Right atrium auricular region (tissue), 2 donors: ENCODE measurements around the gene ATXN10. TPM values are rescaled to one million over a fixed set of nuclear protein-coding genes. Genes with fewer than 3 reads are reported as not detected.

ENCODE experiments used
- DNase-seq: peaks from one replicate; pipeline ENCODE4 v3.0.0-alpha.2; 2019; ENCODE audit warnings: low spot score
- H3K27ac ChIP-seq, 2 donors: fragments of 200-600 bp; sonication (generic); 1 replicate in 1 of 2; 2 replicates in 1 of 2; pipeline ENCODE4 v1.5.1; 2016 to 2019
- H3K27me3 ChIP-seq, 2 donors: fragments of 200-600 bp; sonication (generic); one replicate each; pipeline versions ENCODE4 v1.5.1 to v1.6.0; 2017 to 2019
- H3K36me3 ChIP-seq: fragments of 200-600 bp; sonication (generic); one replicate; pipeline ENCODE4 v1.5.1; 2016
- H3K4me1 ChIP-seq, 2 donors: fragments of 200-600 bp; sonication (generic); one replicate each; pipeline versions ENCODE4 v1.5.1 to v1.6.0; 2017 to 2019
- H3K4me3 ChIP-seq, 2 donors: fragments of 200-600 bp; sonication (generic); 1 replicate in 1 of 2; 2 replicates in 1 of 2; pipeline ENCODE4 v1.5.1; 2017 to 2019; ENCODE audit warnings: mild to moderate bottlenecking in 1 of 2, moderate library complexity in 1 of 2
- H3K9me3 ChIP-seq, 2 donors: fragments of 200-600 bp; sonication (generic); one replicate each; pipeline ENCODE4 v1.5.1; 2019
- CTCF ChIP-seq, 2 donors: fragments of 200-600 bp; sonication (generic); IDR thresholded peaks; one replicate each; pipeline ENCODE4 v1.5.1; 2019; ENCODE audit warnings: antibody characterized with exemption in 2 of 2
- total RNA-seq, 2 donors: library from RNA; depleted of rRNA; stranded (reverse); fragments of >200 nt; gene quantifications; one replicate each; pipeline ENCODE4 v1.1.0, GENCODE V29; 2016

ATXN10 gene
- total RNA-seq, 2 donors from 2014 or later = 85.3 to 88.5 TPM

- H3K27me3 ChIP-seq = no peaks in the 10 kb centered on the region
- TF ChIP-seq CTCF (IDR thresholded peaks at IDR 0.05) = no peak
- no peak overlapping the region for H3K27ac ChIP-seq
- H3K4me1 ChIP-seq = peaks cover 0 to 7% of the 10 kb centered on the region in 2 donors
- DNase-seq = no peak
- H3K9me3 ChIP-seq = no peaks in the 10 kb centered on the region
- H3K4me3 ChIP-seq = no peak overlapping the region
- H3K36me3 ChIP-seq = peaks cover 25% of the 10 kb centered on the region
These were observed 31.3 kb downstream of the ATXN10 start for GRCh38 chr22:45702981-45703380.

- Histone ChIP-seq H3K27me3 (no peaks in the 10 kb centered on the region), H3K4me1 (peaks cover 0 to 14% of the 10 kb centered on the region in 2 donors), H3K27ac (no peak overlapping the region), H3K4me3 (no peak overlapping the region), H3K9me3 (no peaks in the 10 kb centered on the region), H3K36me3 (peaks cover 25% of the 10 kb centered on the region)
- DNase-seq = no peak
- no peak for TF ChIP-seq CTCF (IDR thresholded peaks at IDR 0.05)
These were observed 32.1 kb downstream of the ATXN10 start for GRCh38 chr22:45703758-45704157.

GRCh38 chr22:45704648-45705047 is 33.0 kb downstream of the ATXN10 start:
- no peak for DNase-seq
- peaks cover 25% of the 10 kb centered on the region for H3K36me3 ChIP-seq
- no peak for TF ChIP-seq CTCF (IDR thresholded peaks at IDR 0.05)

GRCh38 chr22:45707605-45708004 is 36.0 kb downstream of the ATXN10 start:
- H3K9me3 ChIP-seq = no peaks in the 10 kb centered on the region
- peaks cover 13% of the 10 kb centered on the region for H3K36me3 ChIP-seq
- peaks cover 0 to 36% of the 10 kb centered on the region in 2 donors for H3K4me1 ChIP-seq

More at GRCh38 chr22:45704648-45705047, 33.0 kb downstream of the ATXN10 start:
- H3K4me3 ChIP-seq = no peak overlapping the region
- H3K27ac ChIP-seq = no peak overlapping the region
- peaks cover 0 to 23% of the 10 kb centered on the region in 2 donors for H3K4me1 ChIP-seq
- H3K9me3 ChIP-seq = no peaks in the 10 kb centered on the region
- H3K27me3 ChIP-seq = no peaks in the 10 kb centered on the region

GRCh38 chr22:45708145-45708544 is 36.5 kb downstream of the ATXN10 start:
- no peaks in the 10 kb centered on the region for H3K9me3 ChIP-seq
- DNase-seq = no peak
- no peak overlapping the region for H3K4me3 ChIP-seq
- no peaks in the 10 kb centered on the region for H3K27me3 ChIP-seq
- no peak for TF ChIP-seq CTCF (IDR thresholded peaks at IDR 0.05)
- peaks cover 0 to 36% of the 10 kb centered on the region in 2 donors for H3K4me1 ChIP-seq
- peaks cover 9% of the 10 kb centered on the region for H3K36me3 ChIP-seq
- no peak overlapping the region for H3K27ac ChIP-seq

More at GRCh38 chr22:45707605-45708004, 36.0 kb downstream of the ATXN10 start:
- no peak overlapping the region for H3K27ac ChIP-seq
- H3K27me3 ChIP-seq = no peaks in the 10 kb centered on the region
- no peak overlapping the region for H3K4me3 ChIP-seq
- no peak for DNase-seq
- no peak for TF ChIP-seq CTCF (IDR thresholded peaks at IDR 0.05)

GRCh38 chr22:45709060-45709739 is 37.6 kb downstream of the ATXN10 start:
- Histone ChIP-seq H3K4me1 (peaks cover 0 to 36% of the 10 kb centered on the region in 2 donors), H3K4me3 (no peak overlapping the region), H3K9me3 (no peaks in the 10 kb centered on the region), H3K36me3 (no peaks in the 10 kb centered on the region), H3K27ac (peak overlapping the region in 1 of 2 donors; percentile 7), H3K27me3 (no peaks in the 10 kb centered on the region)
- TF ChIP-seq CTCF (IDR thresholded peaks at IDR 0.05) = no peak
- no peak for DNase-seq
